Heart left ventricle (tissue), 13 donors: ENCODE results near the gene FBXW12.

ENCODE experiments used
- CTCF ChIP-seq, 12 donors: fragments of 200-600 bp; sonication (generic) in 4 of 12; IDR thresholded peaks; one replicate each; pipeline versions ENCODE4 v1.5.0 to v1.8.0; 2018 to 2022; ENCODE audit warnings: antibody characterized with exemption in 12 of 12, mild to moderate bottlenecking in 5 of 12
- POLR2A ChIP-seq, 2 donors: fragments of 450-650 bp; IDR thresholded peaks; one replicate each; pipeline ENCODE4 v1.6.1; 2017; ENCODE audit warnings: antibody characterized with exemption in 2 of 2, mild to moderate bottlenecking in 2 of 2, moderate library complexity in 2 of 2
- donor health status: ischemic (EF 13 %, LVEDD 7.1; RV severe dilation, severe dysfunction).
- donor health status: DM: no; HTN: yes; CAD: no.
- donor health status: DM: no; HTN: no; CAD: no.
- donor health status: ischemic (EF 25% LVEDD 6.9; RV normal size, moderate dysfunction).
- donor health status: ischemic (EF 25% LVEDD 5.7; RV mildly dilated, moderate dysfunction).
- donor health status: ischemic (EF 35%, LVEDD 5.7; RV mildly dilated, moderate dysfunction).
- donor health status: nonischemic (EF 11% LVEDD 7.7; RV severe dilation, severe dysfunction).
- donor health status: DM: yes; HTN: yes; CAD: no.
- donor health status: PGD.
- donor health status: ischemic (EF 29% LVEDD 5.4; RV normal size, mild dysfunction).
- donor health status: nonischemic (EF 23%, LVEDD 6.1; RV moderate dilation, normal function).

GRCh38 chr3:48423241-48423882, 51.3 kb downstream of the FBXW12 start:
- no peak for TF ChIP-seq POLR2A (IDR thresholded peaks at IDR 0.05)
- no peak for TF ChIP-seq CTCF (IDR thresholded peaks at IDR 0.05)
